ENCODE measurements around the gene OGFOD2. TPM values are rescaled to one million over a fixed set of nuclear protein-coding genes. Genes with fewer than 3 reads are reported as not detected.

OGFOD2 gene
- total and polyA plus RNA-seq, 10 donors, result 9.5 to 32.3 (median 20.5) TPM

GRCh38 chr12:122997343-122998250 lies 22.6 kb downstream of the OGFOD2 start:
- intact Hi-C loops (cut with DNase I; ENCODE audit: low total_unique reads), result no loop called here
- 94 to 97% (median 95%) methylated on average over 11 to 25 of the region's 25 CpGs for WGBS, 5 donors
- TF ChIP-seq POLR2AphosphoS5 (IDR thresholded peaks at IDR 0.05), result no peak
- TF ChIP-seq POLR2A (IDR thresholded peaks at IDR 0.05), result no peak
- TF ChIP-seq, protein P1, sequence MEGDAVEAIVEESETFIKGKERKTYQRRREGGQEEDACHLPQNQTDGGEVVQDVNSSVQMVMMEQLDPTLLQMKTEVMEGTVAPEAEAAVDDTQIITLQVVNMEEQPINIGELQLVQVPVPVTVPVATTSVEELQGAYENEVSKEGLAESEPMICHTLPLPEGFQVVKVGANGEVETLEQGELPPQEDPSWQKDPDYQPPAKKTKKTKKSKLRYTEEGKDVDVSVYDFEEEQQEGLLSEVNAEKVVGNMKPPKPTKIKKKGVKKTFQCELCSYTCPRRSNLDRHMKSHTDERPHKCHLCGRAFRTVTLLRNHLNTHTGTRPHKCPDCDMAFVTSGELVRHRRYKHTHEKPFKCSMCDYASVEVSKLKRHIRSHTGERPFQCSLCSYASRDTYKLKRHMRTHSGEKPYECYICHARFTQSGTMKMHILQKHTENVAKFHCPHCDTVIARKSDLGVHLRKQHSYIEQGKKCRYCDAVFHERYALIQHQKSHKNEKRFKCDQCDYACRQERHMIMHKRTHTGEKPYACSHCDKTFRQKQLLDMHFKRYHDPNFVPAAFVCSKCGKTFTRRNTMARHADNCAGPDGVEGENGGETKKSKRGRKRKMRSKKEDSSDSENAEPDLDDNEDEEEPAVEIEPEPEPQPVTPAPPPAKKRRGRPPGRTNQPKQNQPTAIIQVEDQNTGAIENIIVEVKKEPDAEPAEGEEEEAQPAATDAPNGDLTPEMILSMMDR (IDR thresholded peaks at IDR 0.05 in 8 of 11, conservative IDR thresholded peaks at IDR 0.05 in 3 of 11), result no peak
- Histone ChIP-seq H3K4me1 (peaks cover 0 to 6% (median 0%) of the 10 kb centered on the region in 6 donors), H3K36me3 (peaks cover 0 to 38% (median 5%) of the 10 kb centered on the region in 6 donors), H3K9me3 (no peaks in the 10 kb centered on the region), H3K27ac (no peak overlapping the region), H3K4me3 (no peak overlapping the region), H3K27me3 (replicated peaks in 1 of 7) (no peaks in the 10 kb centered on the region)
- peak; percentile 68 for DNase-seq

- DNase-seq, result peak; percentile 46
- TF ChIP-seq POLR2A (IDR thresholded peaks at IDR 0.05), result no peak
- TF ChIP-seq POLR2AphosphoS5 (IDR thresholded peaks at IDR 0.05), result no peak
- peaks cover 0 to 38% (median 5%) of the 10 kb centered on the region in 6 donors for H3K36me3 ChIP-seq
- 77 to 91% (median 83%) methylated on average over 2 to 4 of the region's 4 CpGs for WGBS, 5 donors
- no peaks in the 10 kb centered on the region for H3K9me3 ChIP-seq
- intact Hi-C loops (cut with DNase I; ENCODE audit: low total_unique reads), result no loop called here
- H3K27ac ChIP-seq, result no peak overlapping the region
- no peaks in the 10 kb centered on the region for H3K27me3 ChIP-seq (replicated peaks in 1 of 7)
- peaks cover 0 to 6% (median 0%) of the 10 kb centered on the region in 6 donors for H3K4me1 ChIP-seq
- H3K4me3 ChIP-seq, result no peak overlapping the region
These were observed 23.3 kb downstream of the OGFOD2 start for GRCh38 chr12:122998316-122998715.

- TF ChIP-seq POLR2AphosphoS5 (IDR thresholded peaks at IDR 0.05) (no peak), POLR2A (IDR thresholded peaks at IDR 0.05) (no peak)
- TF ChIP-seq, protein P1 (IDR thresholded peaks at IDR 0.05 in 8 of 11, conservative IDR thresholded peaks at IDR 0.05 in 3 of 11), result no peak
- Histone ChIP-seq H3K4me1 (peaks cover 0 to 6% (median 0%) of the 10 kb centered on the region in 6 donors), H3K36me3 (peaks cover 0 to 42% (median 5%) of the 10 kb centered on the region in 6 donors), H3K9me3 (no peaks in the 10 kb centered on the region), H3K27me3 (replicated peaks in 1 of 7) (no peaks in the 10 kb centered on the region), H3K27ac (no peak overlapping the region), H3K4me3 (no peak overlapping the region)
- 89 to 93% (median 91%) methylated on average over 3 to 8 of the region's 8 CpGs for WGBS, 5 donors
- intact Hi-C loops (cut with DNase I; ENCODE audit: low total_unique reads), result no loop called here
- peak; percentile 57 for DNase-seq
These were observed 24.3 kb downstream of the OGFOD2 start for GRCh38 chr12:122999196-122999946.

- 78 to 84% (median 82%) methylated on average over 18 to 20 of the region's 20 CpGs for WGBS, 5 donors
- Histone ChIP-seq H3K27me3 (replicated peaks in 1 of 7) (no peaks in the 10 kb centered on the region), H3K4me3 (no peak overlapping the region), H3K36me3 (peaks cover 0 to 48% (median 9%) of the 10 kb centered on the region in 6 donors), H3K9me3 (no peaks in the 10 kb centered on the region), H3K4me1 (peaks cover 0 to 6% (median 0%) of the 10 kb centered on the region in 6 donors), H3K27ac (no peak overlapping the region)
- TF ChIP-seq POLR2A (IDR thresholded peaks at IDR 0.05) (no peak), POLR2AphosphoS5 (IDR thresholded peaks at IDR 0.05) (no peak)
- TF ChIP-seq, protein P1 (IDR thresholded peaks at IDR 0.05 in 8 of 11, conservative IDR thresholded peaks at IDR 0.05 in 3 of 11), result no peak
- peak; percentile 69 for DNase-seq
- intact Hi-C loops (cut with DNase I; ENCODE audit: low total_unique reads), result no loop called here
These were observed 25.0 kb downstream of the OGFOD2 start for GRCh38 chr12:122999986-123000420.

All from spleen (tissue), 11 donors.